Spleen (tissue), 13 donors: ENCODE results near the gene CASP9. TPM values are rescaled to one million over a fixed set of nuclear protein-coding genes. Genes with fewer than 3 reads are reported as not detected.

Experiments
- DNase-seq: peaks from one replicate; pipeline ENCODE4 v3.0.0-alpha.2; 2020
- H3K27ac ChIP-seq, 8 donors: fragments of 200-600 bp; sonication (generic) in 7 of 8; 1 replicate in 4 of 8; 2 replicates in 4 of 8; pipeline versions ENCODE4 v1.5.0 to v1.8.0; 2016 to 2021; ENCODE audit warnings: inconsistent platforms in 4 of 8, mild to moderate bottlenecking in 4 of 8, moderate library complexity in 1 of 8
- H3K27me3 ChIP-seq, 7 donors: fragments of 200-600 bp; sonication (generic) in 6 of 7; replicated peaks in 1 of 7; 1 replicate in 4 of 7; 2 replicates in 3 of 7; pipeline versions ENCODE4 v1.5.0 to v1.8.0; 2016 to 2021; ENCODE audit warnings: inconsistent platforms in 3 of 7, mild to moderate bottlenecking in 1 of 7
- H3K36me3 ChIP-seq, 6 donors: fragments of 200-600 bp; sonication (generic) in 5 of 6; 1 replicate in 4 of 6; 2 replicates in 2 of 6; pipeline versions ENCODE4 v1.5.0 to v1.8.0; 2016 to 2021; ENCODE audit warnings: inconsistent platforms in 2 of 6
- H3K4me1 ChIP-seq, 6 donors: fragments of 200-600 bp; sonication (generic) in 5 of 6; 1 replicate in 3 of 6; 2 replicates in 3 of 6; pipeline versions ENCODE4 v1.5.0 to v1.8.0; 2016 to 2021; ENCODE audit warnings: inconsistent platforms in 3 of 6
- H3K4me3 ChIP-seq, 8 donors: fragments of 200-600 bp; sonication (generic) in 7 of 8; 1 replicate in 4 of 8; 2 replicates in 4 of 8; pipeline versions ENCODE4 v1.5.0 to v1.8.0; 2016 to 2021; ENCODE audit warnings: inconsistent platforms in 4 of 8, mild to moderate bottlenecking in 4 of 8, moderate library complexity in 2 of 8
- H3K9me3 ChIP-seq, 8 donors: fragments of 200-600 bp; sonication (generic) in 7 of 8; 1 replicate in 4 of 8; 2 replicates in 4 of 8; pipeline versions ENCODE4 v1.5.0 to v1.8.0; 2016 to 2021; ENCODE audit warnings: inconsistent platforms in 4 of 8
- CTCF ChIP-seq, 11 experiments: fragments of 200-600 bp in 7 of 11; fragments of 450-650 bp in 4 of 11; sonication (generic) in 4 of 11; IDR thresholded peaks in 8 of 11; conservative IDR thresholded peaks in 3 of 11; 1 replicate in 7 of 11; 2 replicates in 4 of 11; pipeline versions ENCODE4 v1.4.0 to v1.8.0; 2016 to 2021; ENCODE audit warnings: antibody characterized with exemption in 11 of 11, inconsistent platforms in 4 of 11, mild to moderate bottlenecking in 1 of 11
- POLR2A ChIP-seq, 3 donors: fragments of 450-650 bp; IDR thresholded peaks; one replicate each; pipeline ENCODE4 v1.5.1; 2017; ENCODE audit warnings: antibody characterized with exemption in 3 of 3, mild to moderate bottlenecking in 1 of 3
- POLR2AphosphoS5 ChIP-seq, 3 donors: sonication (generic); formaldehyde crosslinking; IDR thresholded peaks; one replicate each; pipeline ENCODE4 v1.5.1; 2017; ENCODE audit warnings: antibody characterized with exemption in 3 of 3
- WGBS, 5 donors: extraction: QIAGEN DNeasy Blood & Tissue Kit in 3 of 5; methylation state at CpG; one replicate each; pipeline versions ENCODE4 v1.1.5 to v1.1.7; 2013 to 2018; 5-methylcytosine and 5-hydroxymethylcytosine counted together
- intact Hi-C: fragments of 100-400 bp; cut with DNase I; formaldehyde crosslinking; loops from one replicate; pipeline ENCODE4 v1.15.0; 2023; ENCODE audit warnings: low total_unique reads
- long read RNA-seq, 2 donors: transcript quantifications; one replicate each; lab custom pipeline, GENCODE V29; 2026
- polyA plus RNA-seq, 3 donors: library from polyadenylated mRNA; stranded (reverse); fragments of 200-250 nt; gene quantifications; one replicate each; pipeline ENCODE4 v1.2.1, GENCODE V29; 2013
- total RNA-seq, 7 donors: library from RNA; depleted of rRNA in 3 of 7; stranded (reverse); fragments of >200 nt in 3 of 7; fragmentation: NEBNext Ultra II Directional in 4 of 7; extraction: Animal tissue kit (Norgen Biotek cat#: 25700) in 4 of 7; gene quantifications; one replicate each; pipeline versions ENCODE4 v1.1.0 to v1.2.1, GENCODE V29; 2016 to 2021
- donor health status: healthy with polysubstance abuse.
- donor health status: DM: no; HTN: no; CAD: no; lungs with moderate emphysema.
- donor health status: DM: no; HTN: no; CAD: no.
- donor health status: Bipolar disorder and iron deficiency.
- donor health status: healthy.
- donor health status: DM: no; HTN: no; CAD: no.
- donor health status: DM: yes; HTN: yes; CAD: no.

Gene CASP9
- total RNA-seq (10 to 100 TPM; 10.9 to 17.7 (median 13.7) TPM), polyA plus RNA-seq (10 to 100 TPM; 10.3 to 11.0 (median 10.6) TPM)
- long read RNA-seq, donor 1, partial matches to known transcripts: 0 of 2 reads
- long read RNA-seq, donor 1, other reads (novel, unspliced or antisense): 0 of 2 reads
- long read RNA-seq, donor 2, partial matches to known transcripts: 0 of 2 reads
- long read RNA-seq, donor 2, other reads (novel, unspliced or antisense): 0 of 2 reads

- no peaks in the 10 kb centered on the region for H3K9me3 ChIP-seq
- H3K4me3 ChIP-seq: peak within 1 kb of the TSS; percentile 62 to 92 (median 77)
- TF ChIP-seq POLR2A (IDR thresholded peaks at IDR 0.05): peak in 1 of 3 donors; percentile 49
- peak; percentile 74 to 86 (median 84) for TF ChIP-seq POLR2AphosphoS5 (IDR thresholded peaks at IDR 0.05)
- TF ChIP-seq CTCF (IDR thresholded peaks at IDR 0.05 in 8 of 11, conservative IDR thresholded peaks at IDR 0.05 in 3 of 11): peak in 1 of 11 experiments; percentile 22
- WGBS, 5 donors: 0 to 1% (median 1%) methylated on average over 1 to 27 of the region's 27 CpGs
- peaks cover 0 to 3% (median 0%) of the 10 kb centered on the region in 6 donors for H3K36me3 ChIP-seq
- DNase-seq: no peak
- H3K27me3 ChIP-seq: no peaks in the 10 kb centered on the region
- intact Hi-C loops: loop anchor here (10.0 kb wide), 1 partner anchor 91 kb away; the partner anchor contains the start of gene DDI2
- peak within 1 kb of the TSS; percentile 90 to 99 (median 96) for H3K27ac ChIP-seq
- peaks cover 19 to 58% (median 44%) of the 10 kb centered on the region in 6 donors for H3K4me1 ChIP-seq
Observed at GRCh38 chr1:15524021-15524282, at the start of gene CASP9. CASP9 (minus strand) TSS chr1:15524215; CDS start chr1:15524200, 15 bp downstream.

- Histone ChIP-seq H3K9me3 (no peaks in the 10 kb centered on the region), H3K36me3 (peaks cover 0 to 48% (median 19%) of the 10 kb centered on the region in 6 donors), H3K27ac (no peak overlapping the region), H3K4me3 (no peak overlapping the region), H3K4me1 (peaks cover 0 to 42% (median 14%) of the 10 kb centered on the region in 6 donors), H3K27me3 (no peaks in the 10 kb centered on the region)
- DNase-seq: no peak
- TF ChIP-seq CTCF (IDR thresholded peaks at IDR 0.05 in 8 of 11, conservative IDR thresholded peaks at IDR 0.05 in 3 of 11) (no peak), POLR2A (IDR thresholded peaks at IDR 0.05) (no peak), POLR2AphosphoS5 (IDR thresholded peaks at IDR 0.05) (no peak)
- WGBS, 5 donors: 86 to 92% (median 89%) methylated on average over 9 of the region's 9 CpGs
- intact Hi-C loops: no loop called here
Observed at GRCh38 chr1:15573477-15573876, 49.5 kb upstream of the CASP9 start.

- H3K27ac ChIP-seq: peak overlapping the region in 4 of 8 donors; percentile 32 to 56 (median 52)
- H3K9me3 ChIP-seq: no peaks in the 10 kb centered on the region
- intact Hi-C loops: no loop called here
- H3K4me3 ChIP-seq: no peak overlapping the region
- peaks cover 0 to 28% (median 4%) of the 10 kb centered on the region in 6 donors for H3K4me1 ChIP-seq
- H3K27me3 ChIP-seq: no peaks in the 10 kb centered on the region
- H3K36me3 ChIP-seq: peaks cover 0 to 70% (median 40%) of the 10 kb centered on the region in 6 donors
- DNase-seq: no peak
- TF ChIP-seq POLR2A (IDR thresholded peaks at IDR 0.05): no peak
- TF ChIP-seq CTCF (IDR thresholded peaks at IDR 0.05 in 8 of 11, conservative IDR thresholded peaks at IDR 0.05 in 3 of 11): no peak
- no peak for TF ChIP-seq POLR2AphosphoS5 (IDR thresholded peaks at IDR 0.05)
Observed at GRCh38 chr1:15571266-15571665, 47.3 kb upstream of the CASP9 start.

GRCh38 chr1:15570861-15571260 is 46.8 kb upstream of the CASP9 start:
- TF ChIP-seq POLR2AphosphoS5 (IDR thresholded peaks at IDR 0.05): no peak
- no peak for TF ChIP-seq POLR2A (IDR thresholded peaks at IDR 0.05)
- no peak for TF ChIP-seq CTCF (IDR thresholded peaks at IDR 0.05 in 8 of 11, conservative IDR thresholded peaks at IDR 0.05 in 3 of 11)
- H3K4me1 ChIP-seq: peaks cover 0 to 28% (median 4%) of the 10 kb centered on the region in 6 donors
- H3K27me3 ChIP-seq: no peaks in the 10 kb centered on the region
- DNase-seq: no peak
- H3K27ac ChIP-seq: peak overlapping the region in 4 of 8 donors; percentile 32 to 56 (median 52)
- H3K9me3 ChIP-seq: no peaks in the 10 kb centered on the region
- intact Hi-C loops: no loop called here
- peaks cover 0 to 74% (median 44%) of the 10 kb centered on the region in 6 donors for H3K36me3 ChIP-seq
- WGBS, 5 donors: 95 to 100% (median 97%) methylated on average over 1 of the region's 1 CpG
- no peak overlapping the region for H3K4me3 ChIP-seq
